ENCODE measurements around the gene DEDD2.
A peak's percentile ranks its signal among the peaks of the same experiment; 100 is the strongest.

DEDD2 gene

DNA sequence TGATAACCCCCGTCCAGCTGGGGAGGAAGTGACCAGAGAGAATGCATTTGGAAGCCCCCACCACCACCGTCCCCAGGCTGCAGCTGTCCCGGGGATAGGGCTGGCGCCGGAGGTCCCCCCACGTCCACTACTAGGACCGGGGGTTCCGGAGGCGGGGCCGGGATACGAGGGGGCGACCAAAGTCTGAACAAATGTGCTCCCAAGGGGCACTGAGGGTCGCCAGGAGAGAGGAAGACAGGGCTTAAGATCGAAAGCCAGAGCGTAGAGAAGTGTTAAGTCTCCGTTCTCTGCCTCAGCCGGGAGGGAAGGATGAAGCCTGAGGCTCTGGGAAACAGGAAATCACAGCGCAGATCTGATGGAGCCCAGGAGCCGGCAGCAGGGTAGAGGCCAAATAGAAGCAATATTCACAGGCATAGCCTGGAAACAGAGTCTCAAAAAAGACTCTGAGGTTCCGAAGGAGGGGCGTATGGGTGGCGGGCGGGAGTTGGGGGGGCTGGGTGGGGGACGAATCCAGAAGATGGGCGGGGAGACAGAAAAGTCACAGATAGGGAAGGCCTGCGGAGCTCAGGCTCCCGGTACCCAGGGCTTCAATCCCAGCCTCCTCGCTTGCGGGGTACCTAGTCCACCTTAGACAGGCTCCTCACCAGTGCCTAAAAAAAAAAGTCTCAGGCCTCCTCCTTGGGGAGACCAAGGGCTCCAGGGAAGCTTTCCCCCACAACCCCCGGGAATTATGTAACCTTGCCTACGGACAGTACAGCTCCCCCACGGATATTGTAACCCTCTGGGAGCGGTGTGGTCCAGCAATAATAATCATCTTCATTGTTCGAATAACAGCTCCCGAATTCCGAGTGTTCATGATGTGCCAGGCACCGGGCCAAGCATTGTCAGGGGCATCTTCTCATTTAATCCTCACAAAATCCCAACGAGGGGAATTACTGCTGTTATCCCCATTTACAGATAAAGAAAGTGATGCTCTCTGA lies 38.6 kb upstream of the DEDD2 start:
- H3K27me3 ChIP-seq (ENCODE audit: insufficient read depth, poor library complexity, severe bottlenecking): peaks cover 7% of the 10 kb centered on the region
- H3K4me3 ChIP-seq (replicated peaks; ENCODE audit: insufficient read depth, low read length): peak overlapping the region; percentile 92
- DNase-seq (ENCODE audit: low read depth in 1 of 2, low spot score in 1 of 2): no peak
- TF ChIP-seq GABPA (IDR thresholded peaks at IDR 0.05; ENCODE audit: low read depth): no peak
- TF ChIP-seq SPI1 (IDR thresholded peaks at IDR 0.05; ENCODE audit: borderline replicate concordance, low read depth): no peak
- TF ChIP-seq, protein P1, sequence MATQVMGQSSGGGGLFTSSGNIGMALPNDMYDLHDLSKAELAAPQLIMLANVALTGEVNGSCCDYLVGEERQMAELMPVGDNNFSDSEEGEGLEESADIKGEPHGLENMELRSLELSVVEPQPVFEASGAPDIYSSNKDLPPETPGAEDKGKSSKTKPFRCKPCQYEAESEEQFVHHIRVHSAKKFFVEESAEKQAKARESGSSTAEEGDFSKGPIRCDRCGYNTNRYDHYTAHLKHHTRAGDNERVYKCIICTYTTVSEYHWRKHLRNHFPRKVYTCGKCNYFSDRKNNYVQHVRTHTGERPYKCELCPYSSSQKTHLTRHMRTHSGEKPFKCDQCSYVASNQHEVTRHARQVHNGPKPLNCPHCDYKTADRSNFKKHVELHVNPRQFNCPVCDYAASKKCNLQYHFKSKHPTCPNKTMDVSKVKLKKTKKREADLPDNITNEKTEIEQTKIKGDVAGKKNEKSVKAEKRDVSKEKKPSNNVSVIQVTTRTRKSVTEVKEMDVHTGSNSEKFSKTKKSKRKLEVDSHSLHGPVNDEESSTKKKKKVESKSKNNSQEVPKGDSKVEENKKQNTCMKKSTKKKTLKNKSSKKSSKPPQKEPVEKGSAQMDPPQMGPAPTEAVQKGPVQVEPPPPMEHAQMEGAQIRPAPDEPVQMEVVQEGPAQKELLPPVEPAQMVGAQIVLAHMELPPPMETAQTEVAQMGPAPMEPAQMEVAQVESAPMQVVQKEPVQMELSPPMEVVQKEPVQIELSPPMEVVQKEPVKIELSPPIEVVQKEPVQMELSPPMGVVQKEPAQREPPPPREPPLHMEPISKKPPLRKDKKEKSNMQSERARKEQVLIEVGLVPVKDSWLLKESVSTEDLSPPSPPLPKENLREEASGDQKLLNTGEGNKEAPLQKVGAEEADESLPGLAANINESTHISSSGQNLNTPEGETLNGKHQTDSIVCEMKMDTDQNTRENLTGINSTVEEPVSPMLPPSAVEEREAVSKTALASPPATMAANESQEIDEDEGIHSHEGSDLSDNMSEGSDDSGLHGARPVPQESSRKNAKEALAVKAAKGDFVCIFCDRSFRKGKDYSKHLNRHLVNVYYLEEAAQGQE (IDR thresholded peaks at IDR 0.05; ENCODE audit: insufficient replicate concordance, low read depth): no peak
- H3K27ac ChIP-seq (replicated peaks): no peak overlapping the region

DNA sequence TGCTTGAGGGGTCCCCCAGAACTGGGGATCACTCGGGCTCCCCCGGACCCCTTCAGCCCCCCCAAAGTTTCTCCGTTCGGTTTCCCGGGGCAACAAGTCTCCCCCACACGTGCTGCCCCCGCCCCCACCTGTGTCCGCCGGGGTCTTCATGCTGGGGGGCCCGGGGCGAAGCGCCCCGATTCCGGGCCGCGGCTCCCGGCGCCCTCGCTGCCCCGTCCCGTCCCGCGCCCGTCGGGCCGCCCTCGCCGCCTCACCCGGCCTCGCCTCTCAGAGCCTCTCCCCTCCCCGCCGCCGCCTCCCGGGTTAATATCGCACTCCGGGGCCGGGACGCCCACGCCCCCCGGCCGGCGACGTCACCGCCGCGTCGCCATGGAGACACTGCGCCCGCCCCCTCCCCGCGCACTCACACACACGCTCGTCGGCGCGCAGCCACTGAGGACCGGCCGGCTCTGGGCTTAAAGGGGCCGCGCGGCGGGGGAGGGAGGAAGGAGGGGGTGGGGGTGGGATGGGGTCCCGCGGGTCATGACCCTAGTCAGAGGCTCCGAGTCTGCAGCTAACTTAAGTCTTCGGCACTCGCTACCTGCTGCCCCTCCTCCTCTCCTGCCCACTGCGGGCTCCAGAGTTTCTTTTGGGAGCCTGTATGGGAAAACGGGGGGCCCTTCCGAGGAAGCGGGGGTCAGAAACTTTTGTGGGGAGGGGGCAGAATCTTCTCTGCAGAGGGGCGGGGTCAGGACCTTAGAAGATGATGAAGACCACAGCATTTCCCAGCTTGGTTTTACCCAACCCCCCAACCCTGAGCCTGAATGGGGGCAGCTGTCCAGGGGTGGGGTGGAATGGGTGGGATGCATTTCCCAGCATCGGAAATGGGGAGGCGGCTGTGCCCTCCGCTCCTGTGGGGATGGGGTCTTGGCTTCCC lies 37.6 kb upstream of the DEDD2 start, which contains the start of gene ERF:
Gene ERF, minus strand, starts transcription at position 279 of the 916 bp plus-strand sequence. Its CDS starts 129 bp downstream, at position 150.
- TF ChIP-seq, protein P2, sequence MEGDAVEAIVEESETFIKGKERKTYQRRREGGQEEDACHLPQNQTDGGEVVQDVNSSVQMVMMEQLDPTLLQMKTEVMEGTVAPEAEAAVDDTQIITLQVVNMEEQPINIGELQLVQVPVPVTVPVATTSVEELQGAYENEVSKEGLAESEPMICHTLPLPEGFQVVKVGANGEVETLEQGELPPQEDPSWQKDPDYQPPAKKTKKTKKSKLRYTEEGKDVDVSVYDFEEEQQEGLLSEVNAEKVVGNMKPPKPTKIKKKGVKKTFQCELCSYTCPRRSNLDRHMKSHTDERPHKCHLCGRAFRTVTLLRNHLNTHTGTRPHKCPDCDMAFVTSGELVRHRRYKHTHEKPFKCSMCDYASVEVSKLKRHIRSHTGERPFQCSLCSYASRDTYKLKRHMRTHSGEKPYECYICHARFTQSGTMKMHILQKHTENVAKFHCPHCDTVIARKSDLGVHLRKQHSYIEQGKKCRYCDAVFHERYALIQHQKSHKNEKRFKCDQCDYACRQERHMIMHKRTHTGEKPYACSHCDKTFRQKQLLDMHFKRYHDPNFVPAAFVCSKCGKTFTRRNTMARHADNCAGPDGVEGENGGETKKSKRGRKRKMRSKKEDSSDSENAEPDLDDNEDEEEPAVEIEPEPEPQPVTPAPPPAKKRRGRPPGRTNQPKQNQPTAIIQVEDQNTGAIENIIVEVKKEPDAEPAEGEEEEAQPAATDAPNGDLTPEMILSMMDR (IDR thresholded peaks at IDR 0.05; ENCODE audit: insufficient read depth, low read length): no peak
- no peak; the same call in 1 of the 2 replicates for TF ChIP-seq POLR2AphosphoS5 (IDR thresholded peaks at IDR 0.05; ENCODE audit: low read depth)
- TF ChIP-seq, protein P1 (IDR thresholded peaks at IDR 0.05; ENCODE audit: insufficient replicate concordance, low read depth): no peak
- Histone ChIP-seq H3K27me3 (ENCODE audit: insufficient read depth, poor library complexity, severe bottlenecking) (peaks cover 7% of the 10 kb centered on the region), H3K27ac (replicated peaks) (peak within 1 kb of the TSS; percentile 94), H3K4me3 (replicated peaks; ENCODE audit: insufficient read depth, low read length) (peak within 1 kb of the TSS; percentile 92)
- peak; percentile 78 to 87 for DNase-seq (ENCODE audit: low read depth in 1 of 2, low spot score in 1 of 2)

DNA sequence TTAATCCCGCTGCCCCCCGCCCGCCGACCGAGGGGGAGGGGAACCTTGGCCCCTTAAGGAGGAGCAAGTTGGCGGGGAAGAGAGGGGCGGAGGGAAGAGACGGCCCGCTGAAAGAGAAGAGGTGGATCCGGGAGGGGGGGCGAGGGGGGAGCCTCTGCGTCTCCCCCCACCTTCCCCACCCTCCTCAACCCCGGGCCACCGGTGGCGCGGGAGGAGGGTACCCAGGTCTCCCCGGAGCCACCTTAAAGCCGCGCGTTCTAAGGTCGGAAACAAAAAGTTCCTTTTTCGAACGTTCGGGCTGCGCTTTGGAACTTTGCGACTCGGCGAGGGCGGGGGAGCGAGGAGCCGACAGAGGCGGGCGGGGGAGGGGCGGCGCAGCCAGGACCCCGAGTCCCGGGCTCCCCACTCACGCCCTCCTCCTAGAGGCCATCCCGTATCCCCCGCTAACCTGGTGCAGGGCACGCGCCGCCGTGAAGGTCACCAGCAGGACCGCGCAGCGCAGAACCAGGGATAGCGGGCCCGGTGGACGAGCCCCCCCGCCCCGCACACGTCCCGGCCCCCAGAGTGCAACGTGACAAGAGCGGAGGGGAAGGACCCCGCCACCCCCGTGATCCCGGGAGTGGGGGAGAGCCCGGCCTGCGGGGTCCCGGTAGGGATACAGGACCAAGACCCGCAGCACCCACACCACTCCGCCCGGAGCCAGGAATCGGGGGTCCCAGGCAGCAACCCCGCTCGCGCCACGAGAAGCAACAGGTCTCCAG lies 36.8 kb upstream of the DEDD2 start:
- Histone ChIP-seq H3K27me3 (ENCODE audit: insufficient read depth, poor library complexity, severe bottlenecking) (peaks cover 7% of the 10 kb centered on the region), H3K27ac (replicated peaks) (peak overlapping the region; percentile 94), H3K4me3 (replicated peaks; ENCODE audit: insufficient read depth, low read length) (peak overlapping the region; percentile 92)
- TF ChIP-seq, protein P2 (IDR thresholded peaks at IDR 0.05; ENCODE audit: insufficient read depth, low read length): no peak
- no peak for TF ChIP-seq SPI1 (IDR thresholded peaks at IDR 0.05; ENCODE audit: borderline replicate concordance, low read depth)
- peak; percentile 9 for TF ChIP-seq POLR2AphosphoS5 (IDR thresholded peaks at IDR 0.05; ENCODE audit: low read depth)
- TF ChIP-seq, protein P1 (IDR thresholded peaks at IDR 0.05; ENCODE audit: insufficient replicate concordance, low read depth): no peak
- TF ChIP-seq GABPA (IDR thresholded peaks at IDR 0.05; ENCODE audit: low read depth): no peak
- peak; percentile 67 to 80 for DNase-seq (ENCODE audit: low read depth in 1 of 2, low spot score in 1 of 2)

Data from HL-60 (cell line).